ENCODE data around the gene DNAJA3. TPM values are rescaled to one million over a fixed set of nuclear protein-coding genes. Genes with fewer than 3 reads are reported as not detected.
A peak's percentile ranks its signal among the peaks of the same experiment; 100 is the strongest.

DNAJA3 gene
- total RNA-seq, 1 experiment from 2014 or later, result 93.3 TPM

GRCh38 chr16:4475880-4476788, 50.5 kb downstream of the DNAJA3 start, which contains the start of gene HMOX2 (continued):
- TF ChIP-seq REST (IDR thresholded peaks at IDR 0.05; ENCODE audit: low read depth) (no peak), POLR2AphosphoS5 (IDR thresholded peaks at IDR 0.05; ENCODE audit: low read depth, low read length) (peak; percentile 99), EZH2 (IDR thresholded peaks at IDR 0.05) (no peak), FOSL1 (IDR thresholded peaks at IDR 0.05; ENCODE audit: low read depth) (no peak), RAD21 (IDR thresholded peaks at IDR 0.05; ENCODE audit: low read depth) (no peak), CEBPB (IDR thresholded peaks at IDR 0.05; ENCODE audit: low read depth) (no peak), SRF (IDR thresholded peaks at IDR 0.05; ENCODE audit: low read depth) (no peak), MAX (IDR thresholded peaks at IDR 0.05) (peak; percentile 100), SIN3A (IDR thresholded peaks at IDR 0.05; ENCODE audit: low read depth) (peak; percentile 97), TCF7L2 (IDR thresholded peaks at IDR 0.05; ENCODE audit: borderline replicate concordance, extremely low read depth, insufficient read depth, insufficient read length) (no peak), ZNF274 (IDR thresholded peaks at IDR 0.05; ENCODE audit: low read depth, low read length) (no peak)
